KMS-11 (cell line): ENCODE results near the gene LYST.

Experiments used
- H2AFZ ChIP-seq: fragments of 200-600 bp; sonication (generic); 2 replicates; pipeline ENCODE4 v1.6.1; 2016; ENCODE audit warnings: antibody characterized with exemption, mixed run types, low read depth
- H3K27ac ChIP-seq: fragments of 200-600 bp; sonication (generic); 2 replicates; pipeline ENCODE4 v1.6.1; 2016; ENCODE audit warnings: mild to moderate bottlenecking, mixed run types
- H3K27me3 ChIP-seq: fragments of 200-600 bp; sonication (generic); 2 replicates; pipeline ENCODE4 v1.6.1; 2017; ENCODE audit warnings: mild to moderate bottlenecking, low read depth, mixed run types, moderate library complexity; ENCODE audit not compliant: insufficient read depth
- H3K36me3 ChIP-seq: fragments of 200-600 bp; sonication (generic); 2 replicates; pipeline ENCODE4 v1.6.1; 2017; ENCODE audit warnings: mild to moderate bottlenecking, mixed run types; ENCODE audit not compliant: insufficient read depth
- H3K4me1 ChIP-seq: fragments of 200-600 bp; sonication (generic); 2 replicates; pipeline ENCODE4 v1.6.1; 2016; ENCODE audit warnings: mild to moderate bottlenecking, low read depth, mixed run types; ENCODE audit not compliant: poor library complexity, severe bottlenecking
- H3K4me2 ChIP-seq: fragments of 200-600 bp; sonication (generic); 2 replicates; pipeline ENCODE4 v1.7.0; 2016; ENCODE audit warnings: mild to moderate bottlenecking, mixed run types
- H3K4me3 ChIP-seq: fragments of 200-600 bp; sonication (generic); IDR thresholded peaks from 2 replicates; pipeline ENCODE4 v1.6.1; 2017; ENCODE audit warnings: low read depth, low read length, mixed read lengths; ENCODE audit not compliant: insufficient read depth
- H3K79me2 ChIP-seq: fragments of 200-600 bp; sonication (generic); 2 replicates; pipeline ENCODE4 v1.6.1; 2016; ENCODE audit warnings: low read depth, mixed run types; ENCODE audit not compliant: insufficient read depth
- H3K9ac ChIP-seq: fragments of 200-600 bp; sonication (generic); 2 replicates; pipeline ENCODE4 v1.6.1; 2016; ENCODE audit warnings: mild to moderate bottlenecking, mixed run types
- H4K20me1 ChIP-seq: fragments of 200-600 bp; sonication (generic); 2 replicates; pipeline ENCODE4 v1.6.1; 2016; ENCODE audit warnings: mild to moderate bottlenecking, mixed run types; ENCODE audit not compliant: insufficient read depth
- CTCF ChIP-seq: fragments of 200-600 bp; sonication (generic); conservative IDR thresholded peaks from 2 replicates; pipeline ENCODE4 v1.6.1; 2017; ENCODE audit warnings: low read depth, mild to moderate bottlenecking, antibody characterized with exemption, low read length, moderate library complexity, mixed read lengths

LYST gene

DNA sequence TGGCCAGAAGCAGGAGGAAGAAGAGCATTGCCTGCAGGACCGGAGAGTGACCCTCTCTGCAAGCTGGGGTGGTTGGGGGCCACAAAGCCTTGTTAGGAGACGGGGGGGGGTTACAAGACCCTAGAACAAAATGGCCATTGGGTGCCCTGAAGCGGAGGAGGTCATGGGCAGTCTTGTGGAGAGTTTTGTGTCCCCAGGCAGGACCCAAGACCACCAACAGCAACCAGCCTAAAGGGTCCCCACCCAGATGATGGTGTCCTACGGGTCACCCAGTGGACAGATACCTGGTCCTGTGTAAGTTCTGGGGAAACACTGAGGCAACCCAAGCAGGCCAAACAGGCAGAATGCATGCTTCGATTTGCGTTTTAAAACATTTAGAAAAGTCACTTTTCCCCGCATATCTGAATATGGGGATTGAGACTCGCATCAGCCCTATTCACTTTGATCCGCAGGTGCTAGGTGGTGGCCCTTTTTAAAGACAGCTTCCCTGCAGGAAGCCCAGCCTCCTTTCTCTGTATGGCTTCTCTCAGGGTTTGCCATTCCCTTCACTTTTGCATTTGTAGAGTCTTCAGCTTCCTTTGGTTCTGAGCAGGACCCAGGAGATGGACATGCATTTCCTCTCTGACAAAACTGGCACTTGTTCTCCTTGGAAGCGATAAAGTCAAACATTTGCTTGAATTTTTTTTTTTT lies 238.2 kb downstream of the LYST start:
- Histone ChIP-seq H3K27ac (no peak overlapping the region), H4K20me1 (no peaks in the 10 kb centered on the region), H2AFZ (no peak overlapping the region), H3K36me3 (no peaks in the 10 kb centered on the region), H3K4me1 (peaks cover 17% of the 10 kb centered on the region), H3K9ac (no peak overlapping the region), H3K4me2 (no peak overlapping the region), H3K27me3 (no peaks in the 10 kb centered on the region), H3K4me3 (no peak overlapping the region), H3K79me2 (no peaks in the 10 kb centered on the region)
- no peak for TF ChIP-seq CTCF

GRCh38 chr1:235625831-235626230 lies 240.9 kb downstream of the LYST start:
- H2AFZ ChIP-seq: no peak overlapping the region
- no peaks in the 10 kb centered on the region for H3K36me3 ChIP-seq
- H3K79me2 ChIP-seq: no peaks in the 10 kb centered on the region
- no peak for TF ChIP-seq CTCF
- no peaks in the 10 kb centered on the region for H4K20me1 ChIP-seq
- no peak overlapping the region for H3K4me3 ChIP-seq
- no peaks in the 10 kb centered on the region for H3K27me3 ChIP-seq
- no peak overlapping the region for H3K27ac ChIP-seq
- H3K4me1 ChIP-seq: no peaks in the 10 kb centered on the region
- no peak overlapping the region for H3K9ac ChIP-seq
- H3K4me2 ChIP-seq: no peak overlapping the region

DNA sequence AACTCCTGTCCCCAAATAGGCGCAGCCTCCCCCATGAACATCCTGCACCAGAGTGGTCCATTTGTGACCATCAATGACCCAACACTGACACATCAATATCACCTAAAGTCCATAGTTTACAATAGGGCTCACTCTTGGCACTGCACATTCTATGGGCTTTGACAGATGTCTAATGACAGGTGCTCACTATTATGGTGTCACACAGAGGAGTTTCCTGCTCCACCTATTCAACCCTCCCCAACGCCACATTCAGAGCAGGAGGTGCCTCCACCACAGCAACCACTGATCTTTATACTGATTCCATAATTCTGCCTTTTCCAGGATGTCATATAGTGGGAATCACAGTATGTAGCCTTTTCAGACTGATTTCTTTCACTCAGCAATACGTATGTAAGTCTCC lies 241.4 kb downstream of the LYST start:
- Histone ChIP-seq H3K4me2 (no peak overlapping the region), H2AFZ (no peak overlapping the region), H3K4me3 (no peak overlapping the region), H3K27ac (no peak overlapping the region), H3K27me3 (no peaks in the 10 kb centered on the region), H3K4me1 (no peaks in the 10 kb centered on the region), H3K9ac (no peak overlapping the region), H3K79me2 (no peaks in the 10 kb centered on the region), H4K20me1 (no peaks in the 10 kb centered on the region), H3K36me3 (no peaks in the 10 kb centered on the region)
- no peak for TF ChIP-seq CTCF

DNA sequence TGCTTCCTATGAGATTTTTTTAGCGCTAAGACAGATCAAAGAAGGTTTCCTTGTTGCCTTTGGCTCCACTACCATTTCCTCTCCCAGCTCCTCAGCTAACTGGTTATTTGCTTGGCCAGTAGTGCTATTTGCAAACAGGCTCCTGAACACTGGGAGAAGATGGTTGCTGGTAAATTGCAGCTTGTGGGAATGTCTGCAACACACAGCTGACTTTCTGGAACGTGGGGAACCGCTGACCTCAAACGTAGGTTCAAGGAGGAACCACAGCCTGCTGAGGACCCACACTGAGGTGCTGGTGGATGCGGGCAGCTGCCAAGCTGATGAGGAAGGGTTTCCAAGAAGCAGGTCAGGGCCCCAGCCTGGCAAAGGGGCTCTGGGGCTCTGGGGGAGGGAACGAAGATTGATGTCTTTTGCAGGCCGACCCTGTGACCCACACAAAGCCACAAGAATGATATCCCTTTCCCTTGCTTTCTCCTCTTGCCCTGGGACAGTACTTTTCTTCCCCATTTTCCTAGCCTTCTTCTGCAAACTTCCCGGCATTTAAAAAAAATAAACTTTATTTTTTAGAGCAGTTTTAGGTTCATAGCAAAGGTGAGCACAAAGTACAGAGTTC lies 241.9 kb downstream of the LYST start:
- H3K4me1 ChIP-seq: no peaks in the 10 kb centered on the region
- TF ChIP-seq CTCF: no peak
- H3K79me2 ChIP-seq: no peaks in the 10 kb centered on the region
- H2AFZ ChIP-seq: no peak overlapping the region
- no peaks in the 10 kb centered on the region for H3K27me3 ChIP-seq
- H4K20me1 ChIP-seq: no peaks in the 10 kb centered on the region
- H3K9ac ChIP-seq: no peak overlapping the region
- no peak overlapping the region for H3K4me2 ChIP-seq
- H3K36me3 ChIP-seq: no peaks in the 10 kb centered on the region
- no peak overlapping the region for H3K4me3 ChIP-seq
- no peak overlapping the region for H3K27ac ChIP-seq
